Kidney (tissue), 14 donors: Measurements from ENCODE around the gene ELOVL6. TPM values are rescaled to one million over a fixed set of nuclear protein-coding genes. Genes with fewer than 3 reads are reported as not detected.
A peak's percentile ranks its signal among the peaks of the same experiment; 100 is the strongest.

Source experiments
- DNase-seq, 5 donors: peaks; one replicate each; pipeline ENCODE4 v3.0.0-alpha.2; 2013 to 2020
- FAIRE-seq: peaks from 2 replicates; lab custom pipeline; 2012; peaks lifted over from hg19 to GRCh38; lab: Jason Lieb, UNC
- H3K27ac ChIP-seq, 2 donors: one replicate each; pipeline ENCODE4 v1.7.0; 2013; ENCODE audit warnings: low read depth in 2 of 2, low read length in 2 of 2, inconsistent platforms in 1 of 2
- H3K27me3 ChIP-seq: one replicate; pipeline ENCODE4 v1.7.1; 2013; ENCODE audit warnings: low read length, inconsistent platforms; ENCODE audit not compliant: control insufficient read depth, insufficient read depth
- H3K36me3 ChIP-seq, 3 donors: one replicate each; pipeline versions ENCODE4 v1.7.0 to v1.7.1; 2013; ENCODE audit warnings: low read length in 3 of 3, control low read depth in 1 of 3, inconsistent platforms in 1 of 3; ENCODE audit not compliant: insufficient read depth in 3 of 3, control insufficient read depth in 2 of 3
- H3K4me1 ChIP-seq, 3 donors: one replicate each; pipeline versions ENCODE4 v1.7.0 to v1.7.1; 2013; ENCODE audit warnings: low read length in 3 of 3, inconsistent platforms in 1 of 3, low read depth in 1 of 3; ENCODE audit not compliant: control insufficient read depth in 2 of 3, insufficient read depth in 2 of 3
- H3K4me3 ChIP-seq, 3 donors: one replicate each; pipeline versions ENCODE4 v1.7.0 to v1.8.1; 2013; ENCODE audit warnings: low read length in 3 of 3, control low read depth in 1 of 3, inconsistent platforms in 1 of 3
- H3K9ac ChIP-seq, 3 donors: one replicate each; pipeline versions ENCODE4 v1.7.0 to v1.7.1; 2013; ENCODE audit warnings: low read length in 3 of 3, control low read depth in 1 of 3, inconsistent platforms in 1 of 3
- H3K9me3 ChIP-seq, 3 donors: one replicate each; pipeline versions ENCODE4 v1.7.0 to v1.7.1; 2013; ENCODE audit warnings: low read length in 3 of 3, control low read depth in 1 of 3, inconsistent platforms in 1 of 3; ENCODE audit not compliant: control insufficient read depth in 2 of 3, insufficient read depth in 1 of 3
- intact Hi-C: fragments of 100-400 bp; cut with DNase I; formaldehyde crosslinking; loops from one replicate; pipeline ENCODE4 v1.11.1; 2022
- polyA plus RNA-seq: library from polyadenylated mRNA; stranded (reverse); fragments of 350-450 nt; fragmentation: Illumina TruSeq; extraction: RNeasy Lipid Tissue Mini Kit (QIAGEN cat#74804); gene quantifications from one replicate; pipeline ENCODE4 v1.2.3, GENCODE V29; 2014; ENCODE audit warnings: low read depth, low replicate concordance; ENCODE audit not compliant: insufficient read depth
- total RNA-seq: library from RNA; stranded (reverse); fragmentation: NEBNext Ultra II Directional; extraction: Animal tissue kit (Norgen Biotek cat#: 25700); gene quantifications from one replicate; pipeline ENCODE4 v1.2.1, GENCODE V29; 2021
- TF ChIP-seq, protein P1 (sequence below): IDR thresholded peaks from 3 replicates; pipeline ENCODE4 v1.5.1; 2012; ENCODE audit warnings: mild to moderate bottlenecking, moderate library complexity, borderline replicate concordance; ENCODE audit not compliant: insufficient read depth; ENCODE audit errors: extremely low read depth
- donor health status: control.
- donor health status: control.
- donor health status: control.
- donor health status: control.
- donor health status: control.
- donor health status: DM: yes; HTN: yes; CAD: no.
- donor health status: Normal renal cell carcinoma (clear cell type).

ELOVL6 gene
- total and polyA plus RNA-seq, 2 donors from 2014 or later, result 10.7 to 21.5 TPM

- Histone ChIP-seq H3K9ac (no peak overlapping the region), H3K9me3 (no peaks in the 10 kb centered on the region), H3K27ac (no peak overlapping the region), H3K36me3 (no peaks in the 10 kb centered on the region), H3K4me3 (no peak overlapping the region), H3K27me3 (no peaks in the 10 kb centered on the region), H3K4me1 (no peaks in the 10 kb centered on the region)
- FAIRE-seq (no peak), DNase-seq (no peak)
- intact Hi-C loops, result no loop called here
- TF ChIP-seq, protein P1, sequence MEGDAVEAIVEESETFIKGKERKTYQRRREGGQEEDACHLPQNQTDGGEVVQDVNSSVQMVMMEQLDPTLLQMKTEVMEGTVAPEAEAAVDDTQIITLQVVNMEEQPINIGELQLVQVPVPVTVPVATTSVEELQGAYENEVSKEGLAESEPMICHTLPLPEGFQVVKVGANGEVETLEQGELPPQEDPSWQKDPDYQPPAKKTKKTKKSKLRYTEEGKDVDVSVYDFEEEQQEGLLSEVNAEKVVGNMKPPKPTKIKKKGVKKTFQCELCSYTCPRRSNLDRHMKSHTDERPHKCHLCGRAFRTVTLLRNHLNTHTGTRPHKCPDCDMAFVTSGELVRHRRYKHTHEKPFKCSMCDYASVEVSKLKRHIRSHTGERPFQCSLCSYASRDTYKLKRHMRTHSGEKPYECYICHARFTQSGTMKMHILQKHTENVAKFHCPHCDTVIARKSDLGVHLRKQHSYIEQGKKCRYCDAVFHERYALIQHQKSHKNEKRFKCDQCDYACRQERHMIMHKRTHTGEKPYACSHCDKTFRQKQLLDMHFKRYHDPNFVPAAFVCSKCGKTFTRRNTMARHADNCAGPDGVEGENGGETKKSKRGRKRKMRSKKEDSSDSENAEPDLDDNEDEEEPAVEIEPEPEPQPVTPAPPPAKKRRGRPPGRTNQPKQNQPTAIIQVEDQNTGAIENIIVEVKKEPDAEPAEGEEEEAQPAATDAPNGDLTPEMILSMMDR, result no peak
Observed at GRCh38 chr4:110156442-110156841, 42.0 kb downstream of the ELOVL6 start.

- FAIRE-seq (no peak), DNase-seq (peak in 1 of 5 donors; percentile 20)
- intact Hi-C loops, result no loop called here
Observed at GRCh38 chr4:110155654-110156053, 42.8 kb downstream of the ELOVL6 start.

DNA sequence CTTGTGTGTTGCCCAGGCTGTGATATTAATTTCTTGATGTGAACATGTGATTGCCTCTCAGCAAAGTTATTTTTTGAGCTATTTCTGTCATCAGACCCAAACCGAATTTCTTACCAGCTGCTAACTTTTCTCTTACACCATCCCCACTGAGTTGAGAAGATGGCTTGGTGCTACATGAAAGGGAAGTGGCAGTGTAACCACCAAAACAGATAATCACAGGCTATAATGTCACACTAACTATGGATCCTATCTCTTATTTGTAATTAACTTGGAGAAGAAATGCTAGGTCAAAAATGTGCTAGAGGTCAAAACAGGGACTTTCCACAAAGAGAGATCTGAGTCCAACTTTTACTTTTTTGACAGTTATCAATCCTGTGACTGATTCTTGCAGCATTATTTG is 43.8 kb downstream of the ELOVL6 start:
- FAIRE-seq, result no peak
- intact Hi-C loops, result no loop called here

More at GRCh38 chr4:110155654-110156053, 42.8 kb downstream of the ELOVL6 start:
- H3K9me3 ChIP-seq, result no peaks in the 10 kb centered on the region
- no peaks in the 10 kb centered on the region for H3K27me3 ChIP-seq
- H3K9ac ChIP-seq, result no peak overlapping the region
- TF ChIP-seq, protein P1, result no peak
- H3K27ac ChIP-seq, result no peak overlapping the region
- H3K4me1 ChIP-seq, result no peaks in the 10 kb centered on the region
- H3K4me3 ChIP-seq, result no peak overlapping the region
- no peaks in the 10 kb centered on the region for H3K36me3 ChIP-seq

GRCh38 chr4:110152386-110152785 is 46.0 kb downstream of the ELOVL6 start:
- DNase-seq (no peak), FAIRE-seq (no peak)
- H3K9ac ChIP-seq, result no peak overlapping the region
- H3K27ac ChIP-seq, result no peak overlapping the region
- TF ChIP-seq, protein P1, result no peak
- H3K36me3 ChIP-seq, result no peaks in the 10 kb centered on the region
- no peaks in the 10 kb centered on the region for H3K4me1 ChIP-seq
- no peak overlapping the region for H3K4me3 ChIP-seq
- no peaks in the 10 kb centered on the region for H3K27me3 ChIP-seq
- H3K9me3 ChIP-seq, result no peaks in the 10 kb centered on the region
- intact Hi-C loops, result no loop called here

More for the DNA sequence above, 43.8 kb downstream of the ELOVL6 start:
- Histone ChIP-seq H3K27ac (no peak overlapping the region), H3K27me3 (no peaks in the 10 kb centered on the region), H3K4me1 (no peaks in the 10 kb centered on the region), H3K4me3 (no peak overlapping the region), H3K9ac (no peak overlapping the region), H3K9me3 (no peaks in the 10 kb centered on the region), H3K36me3 (no peaks in the 10 kb centered on the region)
- TF ChIP-seq, protein P1, result no peak
- DNase-seq, result no peak
